Fibroblast of skin of right biceps (primary cell): Measurements from ENCODE around the gene DDX18.

Experiments
- DNase-seq: peaks from one replicate; pipeline ENCODE4 v3.0.0-alpha.2; 2013

The DDX18 gene

GRCh38 chr2:117835990-117836760, 21.7 kb downstream of the DDX18 start:
- DNase-seq: peak; percentile 81

- no peak for DNase-seq
Observed at GRCh38 chr2:117845304-117845703, 30.8 kb downstream of the DDX18 start.

DNA sequence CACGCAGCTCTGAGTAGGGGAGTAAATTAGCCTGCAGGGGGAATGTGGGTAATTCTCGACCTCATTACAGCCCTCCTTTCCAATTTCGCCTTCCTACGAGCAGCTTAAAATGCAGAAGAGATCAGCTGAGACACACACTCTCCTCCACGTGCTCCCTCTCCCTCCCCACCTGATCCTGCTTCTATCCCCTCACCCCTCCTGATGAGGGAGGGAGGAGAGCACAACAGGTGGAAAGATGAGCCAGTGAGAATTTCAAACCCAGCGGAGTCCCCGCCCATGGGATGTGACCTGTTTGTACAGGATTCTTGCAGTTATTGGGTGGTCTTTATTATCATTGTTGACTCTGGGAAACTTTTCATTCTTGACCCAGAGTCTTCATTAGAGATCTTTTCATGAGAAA, 35.5 kb downstream of the DDX18 start:
- DNase-seq: no peak

DNA sequence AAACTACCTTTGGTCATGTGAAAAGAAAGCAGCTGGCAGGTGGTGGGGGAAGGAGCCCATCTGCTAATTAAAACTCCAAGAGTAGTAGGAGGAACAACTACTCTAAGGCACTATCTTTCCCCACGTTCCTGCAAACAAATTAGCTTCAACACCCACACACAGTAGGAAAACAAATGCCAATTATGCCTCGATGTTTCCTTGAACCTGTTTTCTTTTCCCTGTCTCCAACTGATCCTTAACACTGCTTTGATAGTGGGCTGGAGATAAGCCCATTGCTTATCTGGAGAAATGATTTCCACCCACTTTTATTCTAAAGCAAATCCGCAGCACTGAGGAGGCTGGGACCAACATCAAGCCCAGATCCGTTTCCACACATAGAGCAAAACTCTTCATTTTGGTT, 36.0 kb downstream of the DDX18 start:
- no peak for DNase-seq

DNA sequence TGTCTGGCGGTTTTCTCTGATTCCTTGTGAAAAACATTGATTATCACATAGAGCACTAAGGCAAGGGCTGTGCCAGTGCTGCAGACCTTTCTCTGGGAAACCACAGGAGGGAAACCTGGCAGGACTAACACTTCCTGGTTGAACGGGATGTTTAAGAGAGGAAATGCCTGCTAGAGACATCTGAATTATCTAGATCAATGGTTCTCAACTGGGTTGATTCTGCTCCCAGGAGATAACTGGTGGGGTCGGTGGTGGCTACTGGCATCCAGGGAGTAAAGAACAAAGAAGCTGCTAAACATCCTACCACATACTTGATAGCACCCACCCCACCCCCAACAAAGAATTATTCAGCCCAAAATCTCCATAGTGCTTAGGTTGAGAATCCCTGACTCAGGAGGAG, 37.5 kb downstream of the DDX18 start:
- no peak for DNase-seq

DNA sequence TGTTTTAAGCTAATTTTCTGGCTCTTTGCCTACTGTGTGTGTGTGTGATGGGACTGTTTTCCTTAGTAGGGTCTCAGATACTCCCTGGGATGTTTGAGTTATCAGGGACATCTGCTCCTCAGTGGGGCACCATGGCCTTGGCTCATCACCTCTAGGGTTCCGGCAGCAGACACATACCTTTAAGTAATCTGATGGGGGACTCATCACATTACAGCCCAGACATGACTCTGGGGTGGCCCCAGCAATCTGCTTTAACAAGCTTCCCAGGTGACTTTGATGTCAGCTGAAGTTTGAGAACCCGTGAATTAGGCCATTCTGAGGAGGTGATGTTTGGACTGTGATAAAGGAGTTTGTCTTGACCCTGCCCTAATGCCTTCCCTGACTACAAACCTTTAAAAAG, 38.8 kb downstream of the DDX18 start:
- DNase-seq: no peak

DNA sequence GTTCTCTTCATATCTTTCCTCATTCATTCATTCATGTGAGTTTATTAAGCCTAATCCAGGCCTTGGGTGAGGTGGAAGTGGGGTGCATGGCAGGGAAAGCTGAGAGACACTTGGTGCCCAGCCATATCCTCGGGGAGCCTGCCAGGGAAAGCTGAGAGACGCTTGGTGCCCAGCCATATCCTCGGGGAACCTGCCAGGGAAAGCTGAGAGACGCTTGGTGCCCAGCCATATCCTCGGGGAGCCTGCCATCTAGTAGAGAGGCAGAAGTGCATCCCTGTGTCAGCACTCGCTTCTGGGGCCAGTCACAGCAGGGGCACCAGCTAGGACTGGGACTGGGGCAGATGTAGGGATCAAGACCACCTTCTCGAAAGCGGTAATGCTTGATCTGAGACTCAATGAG, 39.4 kb downstream of the DDX18 start:
- no peak for DNase-seq

- no peak for DNase-seq
Observed at GRCh38 chr2:117854610-117855009, 40.1 kb downstream of the DDX18 start.

DNA sequence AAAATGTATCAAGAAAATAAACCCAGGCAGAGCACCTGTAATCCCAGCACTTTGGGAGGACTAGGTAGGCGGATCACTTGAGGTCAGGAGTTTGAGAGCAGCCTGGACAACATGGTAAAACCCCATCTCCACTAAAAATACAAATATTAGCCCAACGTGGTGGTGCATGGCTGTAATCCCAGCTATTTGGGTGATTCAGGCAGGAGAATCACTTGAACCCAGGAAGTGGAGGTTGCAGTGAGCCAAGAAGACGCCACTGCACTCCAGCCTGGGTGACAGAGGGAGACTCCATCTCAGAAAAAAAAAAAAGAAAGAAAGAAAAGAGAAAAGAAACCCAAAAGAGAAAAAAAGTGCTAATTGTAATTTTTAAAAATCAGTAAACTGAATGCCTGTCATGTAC, 41.4 kb downstream of the DDX18 start:
- DNase-seq: peak; percentile 46

DNA sequence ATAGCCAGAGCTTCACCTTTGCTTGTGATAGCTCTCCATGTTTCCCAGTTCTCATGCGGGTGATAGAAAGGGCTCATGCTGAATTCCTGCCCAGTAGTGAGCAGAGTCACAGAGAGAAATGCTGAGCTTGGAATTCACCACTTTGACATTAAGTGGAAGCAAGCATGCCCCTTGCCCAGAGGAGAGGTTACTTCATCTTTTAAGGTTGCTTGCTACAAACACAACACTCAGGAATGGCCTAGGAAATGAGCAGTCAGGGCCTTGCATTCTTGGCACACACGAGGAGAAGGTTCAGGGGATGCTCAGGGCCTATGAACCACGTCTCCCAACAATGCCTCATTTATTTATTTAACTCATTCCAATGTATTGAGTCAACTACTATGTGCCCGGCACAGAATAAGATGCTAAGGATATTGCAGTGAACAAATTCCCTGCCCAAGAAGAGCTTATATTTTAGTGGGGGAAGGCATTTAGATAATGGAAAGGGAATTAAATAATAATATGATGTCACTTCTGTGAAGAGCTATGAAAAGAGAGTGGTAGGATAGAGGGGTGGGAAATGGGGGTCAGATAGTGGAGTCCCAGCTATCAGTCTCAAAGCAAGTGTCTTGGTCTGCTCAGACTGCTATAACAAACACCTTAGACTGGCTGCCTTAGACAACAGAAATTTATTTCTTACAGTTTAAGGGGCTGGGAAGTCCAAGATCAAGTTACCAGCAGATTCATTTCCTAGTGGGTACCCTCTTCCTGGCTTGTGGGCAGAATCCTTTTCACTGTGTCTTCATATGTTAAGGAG, 42.1 kb downstream of the DDX18 start:
- peak; percentile 97 for DNase-seq

DNA sequence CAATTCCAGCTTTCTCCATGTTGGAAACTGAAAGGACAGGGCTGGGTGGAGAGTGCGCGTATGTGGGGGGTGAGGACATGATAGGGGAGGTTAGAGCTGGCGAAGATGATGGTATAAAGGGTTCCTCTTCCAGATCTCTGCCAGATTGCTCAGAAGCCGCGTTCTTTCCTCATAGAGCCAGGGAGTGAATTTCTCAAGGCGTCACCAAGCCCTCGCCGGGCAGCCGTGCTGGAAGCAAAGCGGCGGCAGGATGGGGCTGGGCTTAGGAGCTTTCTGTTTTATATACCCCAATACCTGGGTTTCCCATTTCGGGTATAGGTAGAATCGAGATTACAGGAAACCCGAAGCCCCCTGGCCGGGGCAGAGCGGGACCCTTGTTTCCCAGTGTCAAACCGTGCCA, 43.8 kb downstream of the DDX18 start:
- DNase-seq: no peak

GRCh38 chr2:117858892-117859531, 44.5 kb downstream of the DDX18 start:
- no peak for DNase-seq

DNA sequence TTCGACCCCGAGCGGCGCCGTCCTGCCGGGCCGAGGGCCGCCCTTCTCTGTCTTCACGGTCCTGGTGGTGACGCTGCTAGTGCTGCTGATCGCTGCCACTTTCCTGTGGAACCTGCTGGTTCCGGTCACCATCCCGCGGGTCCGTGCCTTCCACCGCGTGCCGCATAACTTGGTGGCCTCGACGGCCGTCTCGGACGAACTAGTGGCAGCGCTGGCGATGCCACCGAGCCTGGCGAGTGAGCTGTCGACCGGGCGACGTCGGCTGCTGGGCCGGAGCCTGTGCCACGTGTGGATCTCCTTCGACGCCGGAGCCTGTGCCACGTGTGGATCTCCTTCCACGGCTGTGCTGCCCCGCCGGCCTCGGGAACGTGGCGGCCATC, 45.0 kb downstream of the DDX18 start:
- DNase-seq: no peak

DNA sequence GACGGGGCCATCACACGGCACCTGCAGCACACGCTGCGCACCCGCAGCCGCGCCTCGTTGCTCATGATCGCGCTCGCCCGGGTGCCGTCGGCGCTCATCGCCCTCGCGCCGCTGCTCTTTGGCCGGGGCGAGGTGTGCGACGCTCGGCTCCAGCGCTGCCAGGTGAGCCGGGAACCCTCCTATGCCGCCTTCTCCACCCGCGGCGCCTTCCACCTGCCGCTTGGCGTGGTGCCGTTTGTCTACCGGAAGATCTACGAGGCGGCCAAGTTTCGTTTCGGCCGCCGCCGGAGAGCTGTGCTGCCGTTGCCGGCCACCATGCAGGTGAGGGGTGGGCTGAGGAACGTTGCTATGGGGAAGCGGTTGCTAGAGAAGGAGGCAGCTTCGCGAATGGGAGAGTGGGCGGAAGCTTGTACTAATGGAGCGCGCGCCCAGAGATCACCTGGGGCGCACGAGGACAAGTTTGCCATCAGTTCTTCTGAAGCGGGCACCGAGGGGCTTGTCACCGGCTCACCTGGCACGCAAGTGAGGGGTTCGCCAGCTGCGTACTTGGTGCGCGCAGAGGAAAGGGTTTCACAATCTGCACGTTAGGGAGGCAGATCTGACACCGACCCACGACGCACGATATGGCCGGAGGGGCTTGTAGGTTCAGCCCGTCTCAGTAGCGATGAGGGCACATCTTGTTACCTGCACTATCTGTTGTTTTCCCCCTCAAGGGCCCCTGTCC, 45.6 kb downstream of the DDX18 start:
- DNase-seq: no peak

GRCh38 chr2:117862459-117862858, 48.0 kb downstream of the DDX18 start:
- DNase-seq: no peak

- DNase-seq: no peak
Observed at GRCh38 chr2:117875786-117876185, 61.3 kb downstream of the DDX18 start.

DNA sequence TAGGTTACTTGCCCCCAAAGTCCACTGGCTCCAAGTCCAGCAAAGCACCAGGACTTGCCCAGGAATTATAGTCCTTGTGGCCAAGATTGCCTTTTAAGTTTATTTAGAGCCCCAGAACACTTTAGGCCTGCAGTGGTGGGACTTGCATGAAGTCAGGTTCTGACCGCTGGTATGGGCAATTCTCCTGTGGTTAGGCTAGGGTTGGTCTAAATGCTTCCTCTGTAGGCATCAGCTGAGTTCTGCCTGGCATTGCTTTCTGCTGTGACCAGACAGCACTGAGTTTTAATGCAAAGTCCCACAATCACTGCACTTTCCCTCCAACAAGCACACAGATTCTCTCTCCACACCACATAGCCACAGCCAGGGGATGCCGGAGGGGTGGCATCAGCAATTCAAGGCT, 64.5 kb downstream of the DDX18 start:
- DNase-seq: no peak
